ENCODE measurements around the gene RBL1.

Gene RBL1

DNA sequence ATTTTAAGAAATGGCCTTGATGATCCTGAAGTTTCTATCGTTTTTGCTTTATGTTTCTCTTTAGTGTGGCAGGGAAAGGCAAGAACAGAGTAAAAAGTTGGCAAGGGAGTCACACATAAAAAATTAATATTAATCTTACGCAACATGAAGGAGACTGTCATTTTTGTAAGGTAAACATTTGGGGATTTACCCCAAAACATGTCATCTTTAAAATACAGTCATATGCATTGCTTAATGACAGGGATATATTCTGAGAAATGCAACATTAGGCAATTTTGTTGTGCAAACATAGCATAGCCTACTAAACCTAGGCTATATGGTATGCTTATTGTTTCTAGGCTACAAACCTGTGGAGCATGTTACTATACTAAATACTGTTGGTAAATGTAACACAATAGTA lies 5.4 kb downstream of the RBL1 start:
- Histone ChIP-seq H2AFZ (ENCODE audit: low read length) (no peak overlapping the region), H3K27me3 (ENCODE audit: insufficient read depth, low read length, poor library complexity, severe bottlenecking) (no peaks in the 10 kb centered on the region), H3F3A (ENCODE audit: low read depth) (no peaks in the 10 kb centered on the region), H3K9ac (ENCODE audit: low read depth, low read length, poor library complexity, severe bottlenecking) (peak overlapping the region; percentile 12), H3K4me2 (ENCODE audit: low read depth, low read length, poor library complexity, severe bottlenecking) (peak overlapping the region; percentile 53), H3K9me2 (replicated peaks; ENCODE audit: low read depth, low read length) (no peaks in the 10 kb centered on the region), H3K36me3 (ENCODE audit: insufficient read depth, low read length) (peaks cover 17% of the 10 kb centered on the region), H3K4me3 (ENCODE audit: low read length, poor library complexity, severe bottlenecking) (peak overlapping the region; percentile 12), H3K79me2 (ENCODE audit: insufficient read depth, low read length) (peaks cover 88% of the 10 kb centered on the region), H4K20me1 (ENCODE audit: insufficient read depth, low read length, poor library complexity, severe bottlenecking) (peaks cover 41% of the 10 kb centered on the region), H3K9me3 (ENCODE audit: insufficient read depth, low read depth, low read length) (no peaks in the 10 kb centered on the region), H3K4me1 (ENCODE audit: insufficient read depth, low read length, poor library complexity, severe bottlenecking) (peaks cover 48% of the 10 kb centered on the region)
- TF ChIP-seq, protein P1, sequence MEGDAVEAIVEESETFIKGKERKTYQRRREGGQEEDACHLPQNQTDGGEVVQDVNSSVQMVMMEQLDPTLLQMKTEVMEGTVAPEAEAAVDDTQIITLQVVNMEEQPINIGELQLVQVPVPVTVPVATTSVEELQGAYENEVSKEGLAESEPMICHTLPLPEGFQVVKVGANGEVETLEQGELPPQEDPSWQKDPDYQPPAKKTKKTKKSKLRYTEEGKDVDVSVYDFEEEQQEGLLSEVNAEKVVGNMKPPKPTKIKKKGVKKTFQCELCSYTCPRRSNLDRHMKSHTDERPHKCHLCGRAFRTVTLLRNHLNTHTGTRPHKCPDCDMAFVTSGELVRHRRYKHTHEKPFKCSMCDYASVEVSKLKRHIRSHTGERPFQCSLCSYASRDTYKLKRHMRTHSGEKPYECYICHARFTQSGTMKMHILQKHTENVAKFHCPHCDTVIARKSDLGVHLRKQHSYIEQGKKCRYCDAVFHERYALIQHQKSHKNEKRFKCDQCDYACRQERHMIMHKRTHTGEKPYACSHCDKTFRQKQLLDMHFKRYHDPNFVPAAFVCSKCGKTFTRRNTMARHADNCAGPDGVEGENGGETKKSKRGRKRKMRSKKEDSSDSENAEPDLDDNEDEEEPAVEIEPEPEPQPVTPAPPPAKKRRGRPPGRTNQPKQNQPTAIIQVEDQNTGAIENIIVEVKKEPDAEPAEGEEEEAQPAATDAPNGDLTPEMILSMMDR (conservative IDR thresholded peaks at IDR 0.05; ENCODE audit: low read length): no peak

DNA sequence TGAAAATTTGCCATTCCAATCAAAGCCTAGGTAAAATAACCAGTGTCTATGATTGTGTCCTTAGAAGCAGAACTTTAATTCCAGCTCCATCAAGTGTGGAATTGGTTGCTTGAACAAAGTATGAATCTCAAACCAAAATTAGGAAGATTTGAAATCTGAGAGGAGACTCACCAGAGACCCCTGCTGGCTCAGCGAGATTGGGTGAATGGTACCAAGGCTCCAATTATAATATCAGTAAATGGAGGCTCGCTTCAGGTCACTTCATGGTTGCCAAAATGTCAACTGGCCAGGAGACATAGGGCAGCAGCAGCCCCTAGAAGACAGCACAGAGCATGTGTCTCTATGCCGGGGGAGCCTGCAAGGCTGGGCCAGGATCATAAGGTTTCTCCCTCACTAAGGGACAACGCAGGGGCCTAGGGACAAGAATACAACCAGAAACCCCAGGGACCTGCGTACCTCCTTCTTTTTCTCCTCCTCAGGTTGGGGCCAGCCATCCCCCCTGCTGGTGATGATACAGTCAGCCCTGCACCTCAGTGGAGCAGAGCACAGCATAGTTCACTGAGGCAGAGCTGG lies 14.0 kb downstream of the RBL1 start:
- peaks cover 77% of the 10 kb centered on the region for H3K79me2 ChIP-seq (ENCODE audit: insufficient read depth, low read length)

DNA sequence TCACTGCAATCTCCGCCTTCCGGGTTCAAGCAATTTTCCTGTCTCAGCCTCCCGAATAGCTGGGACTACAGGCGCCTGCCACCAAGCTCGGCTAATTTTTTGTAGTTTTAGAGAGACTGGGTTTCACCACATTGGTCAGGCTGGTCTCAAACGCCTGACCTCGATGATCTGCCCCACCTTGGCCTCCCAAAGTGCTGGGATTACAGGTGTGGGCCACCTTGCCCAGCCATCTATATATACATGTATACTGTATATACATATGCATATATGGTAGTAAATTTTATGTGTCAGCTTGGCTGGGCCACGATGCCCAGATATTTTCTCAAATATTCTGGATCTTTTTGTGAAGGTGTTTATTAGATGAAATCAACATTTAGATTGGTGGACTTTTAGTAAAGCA lies 18.8 kb downstream of the RBL1 start:
- Histone ChIP-seq H3K9me3 (ENCODE audit: insufficient read depth, low read depth, low read length) (peaks cover 5% of the 10 kb centered on the region; the same call in 1 of the 2 replicates), H3K36me3 (ENCODE audit: insufficient read depth, low read length) (peaks cover 57% of the 10 kb centered on the region; the same call in 1 of the 2 replicates)

More for the DNA sequence above, 14.0 kb downstream of the RBL1 start:
- H3K27me3 ChIP-seq (ENCODE audit: insufficient read depth, low read length, poor library complexity, severe bottlenecking): no peaks in the 10 kb centered on the region
- no peaks in the 10 kb centered on the region for H3K9me3 ChIP-seq (ENCODE audit: insufficient read depth, low read depth, low read length)
- no peak for TF ChIP-seq EZH2phosphoT487 (IDR thresholded peaks at IDR 0.05; ENCODE audit: borderline replicate concordance)
- TF ChIP-seq, protein P1 (conservative IDR thresholded peaks at IDR 0.05; ENCODE audit: low read length): peak; percentile 66
- H3K4me3 ChIP-seq (ENCODE audit: low read length, poor library complexity, severe bottlenecking): no peak overlapping the region
- H3K36me3 ChIP-seq (ENCODE audit: insufficient read depth, low read length): peaks cover 52% of the 10 kb centered on the region; the same call in 1 of the 2 replicates
- no peak overlapping the region for H3K4me2 ChIP-seq (ENCODE audit: low read depth, low read length, poor library complexity, severe bottlenecking)
- H3F3A ChIP-seq (ENCODE audit: low read depth): no peaks in the 10 kb centered on the region
- H3K9ac ChIP-seq (ENCODE audit: low read depth, low read length, poor library complexity, severe bottlenecking): no peak overlapping the region
- peaks cover 20% of the 10 kb centered on the region for H4K20me1 ChIP-seq (ENCODE audit: insufficient read depth, low read length, poor library complexity, severe bottlenecking)
- H3K9me2 ChIP-seq (replicated peaks; ENCODE audit: low read depth, low read length): no peaks in the 10 kb centered on the region
- H2AFZ ChIP-seq (ENCODE audit: low read length): no peak overlapping the region
- no peaks in the 10 kb centered on the region for H3K4me1 ChIP-seq (ENCODE audit: insufficient read depth, low read length, poor library complexity, severe bottlenecking)

More for the DNA sequence above, 18.8 kb downstream of the RBL1 start:
- no peak overlapping the region for H3K4me3 ChIP-seq (ENCODE audit: low read length, poor library complexity, severe bottlenecking)
- peaks cover 89% of the 10 kb centered on the region for H3K79me2 ChIP-seq (ENCODE audit: insufficient read depth, low read length)
- no peak overlapping the region for H3K9ac ChIP-seq (ENCODE audit: low read depth, low read length, poor library complexity, severe bottlenecking)
- peaks cover 30% of the 10 kb centered on the region for H4K20me1 ChIP-seq (ENCODE audit: insufficient read depth, low read length, poor library complexity, severe bottlenecking)
- no peaks in the 10 kb centered on the region for H3K9me2 ChIP-seq (replicated peaks; ENCODE audit: low read depth, low read length)
- no peak overlapping the region for H3K4me2 ChIP-seq (ENCODE audit: low read depth, low read length, poor library complexity, severe bottlenecking)
- H3F3A ChIP-seq (ENCODE audit: low read depth): no peaks in the 10 kb centered on the region
- H3K27me3 ChIP-seq (ENCODE audit: insufficient read depth, low read length, poor library complexity, severe bottlenecking): no peaks in the 10 kb centered on the region
- no peak for TF ChIP-seq EZH2phosphoT487 (IDR thresholded peaks at IDR 0.05; ENCODE audit: borderline replicate concordance)
- TF ChIP-seq, protein P1 (conservative IDR thresholded peaks at IDR 0.05; ENCODE audit: low read length): no peak
- no peak overlapping the region for H2AFZ ChIP-seq (ENCODE audit: low read length)
- H3K4me1 ChIP-seq (ENCODE audit: insufficient read depth, low read length, poor library complexity, severe bottlenecking): no peaks in the 10 kb centered on the region

All from Loucy (cell line).